HUES64 (cell line): ENCODE data around the gene MYT1.

Experiments
- H3K27ac ChIP-seq: 2 replicates; pipeline ENCODE4 v1.7.0; 2013; ENCODE audit warnings: low read depth, low read length, inconsistent platforms
- H3K27me3 ChIP-seq: 2 replicates; pipeline ENCODE4 v1.6.1; 2013; ENCODE audit warnings: mild to moderate bottlenecking, low read length; ENCODE audit not compliant: insufficient read depth
- H3K36me3 ChIP-seq: 2 replicates; pipeline ENCODE4 v1.6.1; 2013; ENCODE audit warnings: mild to moderate bottlenecking, low read length; ENCODE audit not compliant: insufficient read depth
- H3K4me1 ChIP-seq: 2 replicates; pipeline ENCODE4 v1.6.1; 2013; ENCODE audit warnings: mild to moderate bottlenecking, low read length, moderate library complexity; ENCODE audit not compliant: insufficient read depth
- H3K4me3 ChIP-seq: 2 replicates; pipeline ENCODE4 v1.5.1; 2013; ENCODE audit warnings: mild to moderate bottlenecking, low read length, moderate library complexity
- H3K9ac ChIP-seq: 2 replicates; pipeline ENCODE4 v1.6.1; 2013; ENCODE audit warnings: mild to moderate bottlenecking, low read depth, low read length
- H3K9me3 ChIP-seq: 2 replicates; pipeline ENCODE4 v1.6.1; 2013; ENCODE audit warnings: low read depth, low read length; ENCODE audit not compliant: insufficient read depth
- WGBS: fragments of 150-250, 120-280 bp; methylation state at CpG from one replicate; pipeline ENCODE4 v1.1.7; 2013; ENCODE audit warnings: missing lambda C conversion rate; 5-methylcytosine and 5-hydroxymethylcytosine counted together

MYT1 gene

DNA sequence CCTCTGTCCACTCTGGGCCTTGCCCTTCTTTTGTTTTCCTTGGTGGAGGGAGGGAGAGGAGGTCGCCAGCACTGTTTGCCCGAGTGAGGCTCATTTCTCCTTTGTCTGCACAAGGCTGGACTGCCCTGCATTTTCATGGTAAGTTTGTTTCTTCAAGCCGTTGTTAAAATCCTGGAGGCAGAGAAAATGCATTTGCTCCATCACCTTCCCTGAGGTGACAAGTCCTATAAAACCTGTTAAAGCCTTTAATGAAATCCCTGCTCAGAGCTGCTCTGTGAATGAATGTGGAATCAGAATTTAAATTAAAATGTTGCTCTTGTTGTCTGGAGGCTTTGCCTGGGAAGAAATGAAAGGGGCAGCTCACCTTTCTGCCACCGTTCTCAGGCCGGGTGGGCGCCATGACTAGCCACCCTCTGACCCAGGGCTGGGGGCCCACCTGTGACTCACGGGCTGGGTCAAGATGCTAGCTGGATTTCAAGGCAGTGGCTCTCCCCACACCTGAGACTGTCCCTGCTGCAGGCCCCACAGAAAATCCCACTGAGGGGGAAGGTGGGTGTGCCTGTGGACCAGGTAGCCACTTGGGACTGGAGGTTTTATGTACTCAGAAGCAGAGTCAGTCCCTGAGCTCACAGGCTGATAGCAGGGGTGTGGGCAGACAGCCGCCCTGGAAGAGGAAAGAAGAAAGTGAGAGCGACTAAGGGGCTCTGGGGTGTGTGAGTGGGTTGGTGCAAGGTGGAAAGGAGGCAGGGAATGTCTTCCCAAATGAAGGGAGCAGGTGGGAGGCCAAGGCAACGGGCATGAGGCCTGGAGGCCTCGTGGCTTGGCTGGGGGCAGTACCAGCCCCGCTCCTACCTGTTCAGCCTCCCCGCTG lies 24.0 kb upstream of the MYT1 start:
- Histone ChIP-seq H3K36me3 (no peaks in the 10 kb centered on the region), H3K27me3 (no peaks in the 10 kb centered on the region)

DNA sequence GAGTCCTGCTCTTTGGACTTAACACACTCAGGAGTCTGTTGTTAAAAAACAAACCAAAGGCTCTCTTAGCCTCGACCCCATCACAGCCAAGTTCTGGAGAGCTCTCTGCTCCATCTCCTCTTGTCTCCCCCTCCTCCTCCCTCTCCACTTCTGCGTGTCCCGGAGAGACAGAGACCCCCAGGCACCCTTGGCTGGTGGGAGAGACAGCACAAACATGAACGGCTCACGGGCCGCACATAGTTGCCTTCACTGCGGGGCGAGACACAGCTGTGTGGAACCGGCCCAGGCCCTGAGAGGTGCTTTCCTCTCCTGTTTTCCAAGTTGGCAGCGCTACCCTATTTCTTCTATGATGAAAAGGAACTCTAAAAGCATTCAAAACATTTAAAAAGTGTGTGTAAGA lies 23.3 kb upstream of the MYT1 start:
- Histone ChIP-seq H3K27me3 (no peaks in the 10 kb centered on the region), H3K9me3 (peaks cover 16% of the 10 kb centered on the region), H3K9ac (no peak overlapping the region), H3K4me1 (peaks cover 12% of the 10 kb centered on the region; the same call in 1 of the 2 replicates), H3K36me3 (no peaks in the 10 kb centered on the region), H3K27ac (no peak overlapping the region), H3K4me3 (no peak overlapping the region)
- WGBS, result 91% methylated on average over 9 of the region's 10 CpGs

More for the DNA sequence above, 24.0 kb upstream of the MYT1 start:
- Histone ChIP-seq H3K4me1 (peaks cover 12% of the 10 kb centered on the region; the same call in 1 of the 2 replicates), H3K9ac (no peak overlapping the region), H3K4me3 (no peak overlapping the region), H3K9me3 (peaks cover 12% of the 10 kb centered on the region), H3K27ac (no peak overlapping the region)
- WGBS, result 83% methylated on average over 13 of the region's 13 CpGs

DNA sequence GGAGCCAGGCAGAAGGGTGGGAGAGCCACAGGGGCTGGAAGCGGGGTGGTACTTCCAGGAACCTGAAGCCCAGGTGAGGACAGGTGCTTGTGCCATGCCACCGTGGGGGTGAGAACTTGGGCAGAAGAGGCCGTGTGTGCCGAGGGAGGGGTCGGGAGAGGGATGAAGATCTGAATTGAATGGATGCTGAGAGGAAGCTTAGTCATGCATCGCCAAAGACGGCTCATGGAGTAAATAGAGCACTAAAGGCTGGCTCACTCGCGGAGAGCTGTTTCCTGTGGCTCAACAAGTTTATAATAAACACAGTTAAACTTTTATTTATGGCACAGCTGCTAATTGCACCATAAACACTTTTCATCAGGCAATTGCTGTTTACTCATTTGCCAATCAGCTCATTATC lies 21.7 kb upstream of the MYT1 start:
- Histone ChIP-seq H3K27me3 (no peaks in the 10 kb centered on the region), H3K27ac (no peak overlapping the region), H3K9me3 (peaks cover 16% of the 10 kb centered on the region), H3K4me3 (no peak overlapping the region), H3K9ac (no peak overlapping the region), H3K4me1 (peaks cover 12% of the 10 kb centered on the region; the same call in 1 of the 2 replicates), H3K36me3 (no peaks in the 10 kb centered on the region)
- WGBS, result 60% methylated on average over 9 of the region's 9 CpGs

DNA sequence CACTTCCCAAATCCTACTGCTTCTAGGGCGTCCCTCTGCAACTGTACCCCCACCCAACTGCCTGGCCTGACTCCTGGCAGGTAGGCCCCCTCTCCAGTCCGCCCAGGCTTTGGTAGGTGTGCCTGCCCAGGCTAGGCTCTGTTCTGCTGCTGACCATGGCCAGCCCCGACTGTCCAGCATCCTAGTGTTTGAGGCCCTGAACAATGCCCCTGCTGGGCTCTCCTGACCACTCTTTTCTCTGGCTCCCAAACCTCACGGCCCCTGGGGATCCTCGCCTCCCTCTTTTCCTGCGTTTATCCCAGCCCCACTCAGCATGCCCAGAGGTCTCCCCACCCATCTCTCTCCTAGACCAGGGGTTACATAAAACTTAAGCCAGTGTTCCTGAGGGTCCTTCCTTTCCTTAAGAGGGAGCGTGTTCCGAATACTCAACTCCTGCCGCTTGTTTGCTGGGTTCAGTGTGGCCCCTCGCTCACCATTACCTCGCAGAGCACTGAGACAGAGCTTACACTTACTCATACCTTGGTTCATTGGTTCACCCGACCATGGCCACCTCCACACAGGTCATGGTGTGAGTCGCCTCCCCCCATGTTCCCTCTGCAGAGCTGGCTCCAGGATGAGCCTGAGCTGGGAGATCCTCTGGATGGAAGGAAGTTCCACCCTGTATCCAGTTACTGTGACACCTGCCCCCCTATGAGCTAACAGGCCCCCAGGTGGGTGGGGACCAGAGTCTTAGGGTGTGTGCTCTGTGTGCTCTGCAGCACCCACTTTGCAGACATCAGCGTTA lies 21.0 kb upstream of the MYT1 start:
- Histone ChIP-seq H3K27me3 (no peaks in the 10 kb centered on the region), H3K4me1 (peaks cover 12% of the 10 kb centered on the region; the same call in 1 of the 2 replicates), H3K27ac (no peak overlapping the region), H3K9me3 (peaks cover 16% of the 10 kb centered on the region), H3K36me3 (no peaks in the 10 kb centered on the region), H3K9ac (no peak overlapping the region), H3K4me3 (no peak overlapping the region)
- WGBS, result 89% methylated on average over 14 of the region's 14 CpGs

DNA sequence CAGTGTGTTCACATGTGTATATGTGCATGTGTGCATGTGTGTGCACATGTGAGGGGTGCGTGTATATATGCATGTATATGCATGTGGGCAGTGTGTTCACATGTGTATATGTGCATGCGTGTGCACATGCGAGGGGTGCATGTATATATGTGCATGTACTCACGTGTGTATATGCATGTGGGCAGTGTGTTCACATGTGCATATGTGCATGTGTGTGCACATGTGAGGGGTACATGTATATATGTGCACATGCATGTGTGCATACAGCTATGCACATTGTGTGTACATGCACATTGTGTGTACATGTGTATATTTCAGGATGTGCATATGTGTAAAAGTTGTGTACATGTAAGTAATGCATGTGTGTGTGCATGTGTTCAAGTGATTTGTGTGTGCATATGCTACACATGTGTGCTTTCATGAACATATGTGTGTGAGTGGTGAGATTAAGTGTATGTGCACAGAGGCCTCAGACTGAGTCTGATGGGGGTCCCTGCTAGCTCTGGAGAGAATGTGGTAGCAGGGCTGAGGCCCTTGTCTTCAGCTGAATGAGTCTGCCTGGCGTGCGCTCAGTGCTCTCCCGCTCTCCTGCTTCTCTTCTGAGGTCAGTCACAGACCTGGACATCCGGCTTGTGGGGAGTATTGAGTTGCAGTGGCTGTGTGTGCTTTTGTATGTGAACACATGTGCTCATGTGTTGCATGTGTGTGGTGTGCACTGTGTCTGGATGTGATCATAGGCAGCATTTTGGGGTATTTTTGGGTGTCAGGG lies 19.9 kb upstream of the MYT1 start:
- H3K4me1 ChIP-seq, result peaks cover 12% of the 10 kb centered on the region; the same call in 1 of the 2 replicates
- H3K9me3 ChIP-seq, result peaks cover 16% of the 10 kb centered on the region
- WGBS, result 92% methylated on average over 8 of the region's 8 CpGs
- H3K9ac ChIP-seq, result no peak overlapping the region
- no peak overlapping the region for H3K27ac ChIP-seq
- no peak overlapping the region for H3K4me3 ChIP-seq
- H3K36me3 ChIP-seq, result no peaks in the 10 kb centered on the region
- no peaks in the 10 kb centered on the region for H3K27me3 ChIP-seq

DNA sequence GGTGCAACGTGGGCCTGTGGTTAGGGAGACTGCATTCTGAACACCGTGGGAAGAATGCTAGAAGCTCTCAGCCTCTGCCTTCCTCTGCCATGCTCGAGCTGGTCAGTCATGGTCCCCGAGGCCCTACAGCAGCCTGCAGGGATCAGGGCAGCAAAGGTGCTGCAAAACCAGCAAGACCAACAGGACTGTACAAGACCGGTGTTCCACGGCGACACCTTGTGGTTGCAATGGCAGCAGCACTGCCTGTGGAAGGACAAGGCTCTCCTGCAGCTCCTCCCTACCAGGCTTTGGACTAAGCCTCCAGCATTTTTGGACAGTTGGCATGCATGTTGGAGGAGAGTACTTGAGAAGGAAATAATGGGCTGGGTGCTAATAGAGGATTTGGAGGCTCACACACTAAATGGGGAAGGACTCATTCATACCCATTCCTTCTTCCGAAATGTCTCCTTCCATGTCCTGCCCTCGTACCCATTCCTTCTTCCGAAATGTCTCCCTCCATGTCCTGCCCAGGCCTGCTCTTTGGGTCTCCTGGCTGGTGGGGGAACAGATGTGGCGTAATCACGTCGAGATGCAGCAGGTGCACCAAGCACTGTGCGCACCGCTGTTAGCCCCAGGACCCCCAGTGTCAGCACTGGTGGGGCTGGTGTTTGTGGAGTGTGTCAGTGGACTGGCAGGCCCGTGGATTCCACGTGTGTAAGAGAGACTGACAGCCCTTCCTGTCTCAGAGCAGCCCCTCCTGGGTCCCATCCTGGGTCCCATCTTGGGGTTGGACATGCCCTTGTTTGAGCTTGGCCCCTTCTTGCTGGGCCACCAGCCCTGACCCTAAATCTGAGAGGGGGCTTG lies 18.6 kb upstream of the MYT1 start:
- Histone ChIP-seq H3K4me1 (no peaks in the 10 kb centered on the region; the same call in 1 of the 2 replicates), H3K9me3 (peaks cover 16% of the 10 kb centered on the region), H3K27ac (no peak overlapping the region), H3K4me3 (no peak overlapping the region), H3K9ac (no peak overlapping the region), H3K36me3 (no peaks in the 10 kb centered on the region), H3K27me3 (no peaks in the 10 kb centered on the region)
- 92% methylated on average over 17 of the region's 17 CpGs for WGBS

DNA sequence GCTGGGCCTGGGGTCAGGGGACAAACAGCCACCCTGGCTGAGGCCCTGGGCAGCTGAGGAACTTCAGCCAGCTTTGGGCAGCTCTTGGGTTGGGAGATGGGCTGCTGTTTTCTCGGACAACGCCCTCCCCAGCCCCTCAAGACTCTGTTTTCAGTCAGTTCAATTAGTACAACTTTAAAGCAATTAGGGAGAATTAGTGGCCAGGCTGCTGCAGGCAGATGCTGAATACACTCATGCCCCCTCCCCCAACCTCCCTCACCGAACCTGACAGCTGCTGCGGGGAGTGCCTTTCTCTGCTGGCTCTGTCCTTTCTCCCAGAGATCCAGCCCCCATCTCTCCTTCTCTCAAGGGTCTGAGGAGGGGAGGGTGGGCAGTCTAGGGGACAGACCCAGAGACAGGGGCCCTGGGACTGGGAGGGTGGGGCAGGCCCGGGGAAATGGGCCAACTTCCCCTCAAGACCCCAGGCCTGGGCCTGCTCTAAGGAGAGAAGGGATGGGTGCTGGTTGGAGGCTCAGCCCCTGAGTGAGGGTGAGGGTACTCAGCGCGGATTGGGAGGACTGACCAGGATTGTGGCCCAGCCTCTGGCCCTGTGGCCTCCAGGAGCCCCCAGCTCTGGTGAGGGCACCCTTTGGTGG lies 17.8 kb upstream of the MYT1 start:
- no peaks in the 10 kb centered on the region for H3K27me3 ChIP-seq
- 66% methylated on average over 6 of the region's 7 CpGs for WGBS
- H3K4me3 ChIP-seq, result no peak overlapping the region
- no peak overlapping the region for H3K9ac ChIP-seq
- no peak overlapping the region for H3K27ac ChIP-seq
- no peaks in the 10 kb centered on the region for H3K36me3 ChIP-seq
- peaks cover 16% of the 10 kb centered on the region for H3K9me3 ChIP-seq
- peaks cover 3% of the 10 kb centered on the region; the same call in 1 of the 2 replicates for H3K4me1 ChIP-seq

DNA sequence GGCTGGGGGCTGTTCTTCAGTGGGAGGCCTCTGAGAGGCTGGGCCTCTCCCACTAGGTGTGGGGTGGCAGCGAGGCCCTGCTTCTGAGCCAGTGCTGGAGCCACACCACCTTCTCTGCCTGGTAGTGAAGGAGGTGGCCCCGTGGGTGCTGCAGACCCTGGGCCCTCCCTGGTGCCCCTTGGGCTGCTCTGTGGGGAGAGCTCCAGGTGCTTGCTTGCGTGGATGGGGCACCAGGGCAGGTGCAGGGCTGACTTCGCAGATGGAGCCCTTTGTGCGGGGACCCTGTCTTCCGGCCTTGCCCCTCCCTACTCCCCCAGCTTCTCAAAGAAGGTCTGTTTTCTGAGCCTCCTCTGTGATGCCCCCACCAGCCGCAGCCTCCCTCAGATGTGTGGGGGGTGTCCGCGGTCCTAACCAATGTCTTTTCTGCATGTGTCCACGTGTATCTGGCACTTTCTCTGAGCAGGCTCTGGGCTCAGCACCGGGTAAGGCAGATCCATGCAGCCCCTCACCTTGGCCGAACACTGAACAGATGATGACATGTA lies 17.2 kb upstream of the MYT1 start:
- 93% methylated on average over 12 of the region's 12 CpGs for WGBS
- H3K27me3 ChIP-seq, result no peaks in the 10 kb centered on the region
- H3K4me3 ChIP-seq, result no peak overlapping the region
- no peak overlapping the region for H3K27ac ChIP-seq
- no peaks in the 10 kb centered on the region for H3K36me3 ChIP-seq
- peaks cover 16% of the 10 kb centered on the region for H3K9me3 ChIP-seq
- peaks cover 9% of the 10 kb centered on the region; the same call in 1 of the 2 replicates for H3K4me1 ChIP-seq
- H3K9ac ChIP-seq, result no peak overlapping the region

DNA sequence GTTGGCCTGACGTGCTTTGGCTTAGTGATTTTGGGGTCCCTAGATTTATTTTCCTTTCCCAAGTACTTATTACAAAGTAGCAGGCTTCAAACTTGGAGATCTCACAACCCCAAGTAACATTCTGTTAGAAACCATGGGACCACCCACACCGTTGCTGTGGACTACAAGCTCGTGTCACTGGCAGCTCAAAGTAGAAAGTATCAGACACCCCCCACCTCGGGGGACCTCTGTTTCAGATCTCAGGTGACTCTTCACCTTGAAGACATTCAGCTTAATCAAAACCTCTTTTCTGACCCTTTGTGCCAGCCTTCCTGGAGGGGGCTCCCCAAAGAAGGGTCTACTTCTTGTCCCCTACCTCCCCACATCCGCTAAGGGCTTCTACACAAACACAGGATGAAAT lies 15.7 kb upstream of the MYT1 start:
- H3K9ac ChIP-seq, result no peak overlapping the region
- no peaks in the 10 kb centered on the region for H3K36me3 ChIP-seq
- peaks cover 16% of the 10 kb centered on the region for H3K9me3 ChIP-seq
- 92% methylated on average over 4 of the region's 5 CpGs for WGBS
- peaks cover 13% of the 10 kb centered on the region; the same call in 1 of the 2 replicates for H3K4me1 ChIP-seq
- H3K27ac ChIP-seq, result no peak overlapping the region
- no peak overlapping the region for H3K4me3 ChIP-seq
- no peaks in the 10 kb centered on the region for H3K27me3 ChIP-seq

DNA sequence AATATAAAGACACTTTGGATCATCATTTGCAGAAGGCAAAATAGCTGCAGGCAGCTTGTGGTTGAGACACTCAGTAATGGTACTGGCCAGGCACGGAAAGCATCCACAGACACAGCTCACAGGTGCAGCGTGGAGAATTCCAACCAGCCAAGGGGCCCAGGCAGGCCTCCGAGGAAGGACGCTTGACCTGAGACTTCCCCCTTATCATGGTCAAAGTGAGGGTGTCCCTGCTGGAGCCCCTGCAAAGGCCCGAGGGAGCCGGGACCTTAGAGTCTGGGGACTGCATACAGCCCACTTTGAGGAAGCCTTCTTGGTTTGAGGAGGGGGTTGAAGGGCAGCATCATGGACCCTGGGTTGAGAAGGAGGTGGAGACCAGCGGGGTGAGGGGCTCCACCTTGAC lies 15.1 kb upstream of the MYT1 start:
- peaks cover 13% of the 10 kb centered on the region; the same call in 1 of the 2 replicates for H3K4me1 ChIP-seq
- no peak overlapping the region for H3K9ac ChIP-seq
- peaks cover 12% of the 10 kb centered on the region for H3K9me3 ChIP-seq
- H3K36me3 ChIP-seq, result no peaks in the 10 kb centered on the region
- no peak overlapping the region for H3K27ac ChIP-seq
- WGBS, result 91% methylated on average over 7 of the region's 7 CpGs
- no peaks in the 10 kb centered on the region for H3K27me3 ChIP-seq
- H3K4me3 ChIP-seq, result no peak overlapping the region
